H54 (cell line): Measurements from ENCODE around the gene RPS6KA4.
"Not testable (repeated sequence)": the region's sequence is repeated elsewhere in the genome, so short reads cannot be mapped to it uniquely, and the experiment has no call there.

Experiments used
- DNase-seq: peaks from one replicate; pipeline ENCODE4 v3.0.0; 2011; ENCODE audit warnings: low spot score, mixed read lengths; ENCODE audit not compliant: insufficient read length
- FAIRE-seq: peaks from 3 replicates; lab custom pipeline; 2011; peaks lifted over from hg19 to GRCh38; lab: Jason Lieb, UNC
- POLR2A ChIP-seq: IDR thresholded peaks from 2 replicates; pipeline ENCODE4 v1.6.1; 2011; ENCODE audit warnings: low read depth, mild to moderate bottlenecking, low read length

The RPS6KA4 gene

GRCh38 chr11:64409707-64410403 lies 50.9 kb downstream of the RPS6KA4 start:
- TF ChIP-seq POLR2A = no peak

DNA sequence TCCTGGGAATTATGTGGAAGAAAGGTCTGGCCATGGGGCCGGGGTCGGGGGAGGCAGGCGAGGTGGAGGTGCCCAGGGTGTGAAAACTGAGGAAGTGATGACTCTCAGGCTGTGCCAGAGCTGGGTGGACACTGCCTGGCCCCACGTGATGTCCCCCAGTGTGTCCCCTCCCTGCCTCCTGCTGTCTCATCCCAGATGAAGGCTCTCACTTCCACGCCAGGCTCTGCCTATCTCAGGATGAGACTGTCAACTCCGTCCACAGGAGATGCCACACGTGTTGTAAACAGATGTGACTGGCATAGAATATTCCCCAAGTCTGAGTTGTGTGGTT lies 51.4 kb downstream of the RPS6KA4 start:
- FAIRE-seq (no peak), DNase-seq (no peak)
- no peak for TF ChIP-seq POLR2A

More at GRCh38 chr11:64409707-64410403, 50.9 kb downstream of the RPS6KA4 start:
- no peak for DNase-seq
- no peak for FAIRE-seq

GRCh38 chr11:64413417-64413816 lies 54.5 kb downstream of the RPS6KA4 start:
- DNase-seq = no peak
- TF ChIP-seq POLR2A = no peak
- no peak for FAIRE-seq

- no peak for DNase-seq
- FAIRE-seq = no peak
- TF ChIP-seq POLR2A = no peak
These were observed 56.3 kb downstream of the RPS6KA4 start for GRCh38 chr11:64415286-64415685.

DNA sequence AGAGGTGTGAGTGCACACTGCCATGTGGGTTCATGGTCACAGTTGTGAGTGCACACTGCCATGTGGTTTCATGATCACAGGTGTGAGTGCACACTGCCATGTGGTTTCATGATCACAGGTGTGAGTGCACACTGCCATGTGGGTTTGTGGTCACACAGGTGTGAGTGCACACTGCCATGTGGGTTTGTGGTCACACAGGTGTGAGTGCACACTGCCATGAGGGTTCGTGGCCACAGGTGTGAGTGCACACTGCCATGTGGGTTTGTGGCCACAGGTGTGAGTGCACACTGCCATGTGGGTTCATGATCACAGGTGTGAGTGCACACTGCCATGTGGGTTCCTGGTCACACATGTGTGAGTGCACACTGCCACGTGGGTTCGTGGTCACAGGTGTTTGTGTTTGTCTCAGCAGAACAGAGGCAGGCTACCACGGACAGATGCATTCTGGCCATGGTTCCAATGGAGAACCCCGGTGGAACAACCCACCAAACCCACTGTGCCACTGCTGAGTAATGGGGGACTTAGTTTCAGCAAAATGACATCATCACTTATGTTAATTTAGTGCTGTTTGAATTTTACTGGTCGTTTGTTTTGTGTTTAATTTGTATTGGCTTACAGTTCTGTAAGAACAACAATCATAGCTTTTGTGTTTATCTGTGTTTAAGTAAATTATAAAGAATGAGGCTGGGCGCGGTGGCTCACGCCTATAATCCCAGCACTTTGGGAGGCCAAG lies 57.2 kb downstream of the RPS6KA4 start:
- TF ChIP-seq POLR2A = no peak
- FAIRE-seq (no peak), DNase-seq (no peak)

DNA sequence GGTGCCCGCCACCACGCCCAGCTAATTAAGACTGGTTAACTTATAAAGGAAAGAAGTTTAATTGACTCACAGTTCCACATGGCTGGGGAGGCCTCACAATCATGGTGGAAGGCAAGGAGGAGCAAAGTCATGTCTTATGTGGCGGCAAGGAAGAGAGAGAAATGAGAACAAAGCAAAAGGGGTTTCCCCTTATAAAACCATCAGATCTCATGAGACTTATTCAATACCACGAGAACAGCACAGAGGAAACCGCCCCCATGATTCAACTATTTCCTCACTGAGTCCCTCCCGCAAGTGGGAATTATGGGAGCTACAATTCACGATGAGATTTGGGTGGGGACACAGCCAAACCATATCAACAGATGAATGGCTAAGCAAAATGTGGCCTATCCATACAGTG lies 59.3 kb downstream of the RPS6KA4 start:
- not testable (repeated sequence) for DNase-seq, FAIRE-seq

GRCh38 chr11:64419257-64419790 lies 60.4 kb downstream of the RPS6KA4 start:
- no peak for DNase-seq

DNA sequence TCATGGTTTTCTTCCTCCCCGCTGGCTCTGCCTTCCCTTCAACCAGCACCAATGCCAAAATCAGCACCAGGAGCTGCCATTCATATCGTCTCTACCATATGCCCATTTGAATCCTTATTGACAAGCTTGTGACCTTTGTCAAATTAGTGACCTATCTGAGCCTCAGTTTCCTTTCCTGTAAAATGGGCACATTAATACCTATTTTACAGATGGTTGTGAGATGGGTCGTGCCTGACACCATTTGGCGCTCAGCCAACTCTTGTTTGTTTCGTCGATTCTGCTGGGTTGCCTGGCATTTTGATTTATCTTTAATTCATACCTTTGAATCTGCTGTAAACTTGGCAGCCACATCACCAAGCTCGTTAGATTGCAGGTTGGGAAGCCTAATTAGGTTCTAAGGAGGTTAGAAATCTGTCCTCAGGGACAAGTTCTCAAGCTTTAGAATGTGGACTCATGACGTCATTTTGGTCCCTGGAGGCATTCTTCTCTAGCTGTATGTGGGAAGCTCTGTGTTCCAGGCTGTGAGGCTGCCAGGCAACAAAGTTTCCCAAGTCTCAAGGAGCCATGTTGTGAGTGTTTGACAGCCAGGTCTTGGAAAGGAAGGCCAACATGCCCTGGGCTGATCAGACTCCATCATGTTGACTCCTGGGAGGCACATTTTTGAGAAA lies 61.0 kb downstream of the RPS6KA4 start:
- DNase-seq (no peak), FAIRE-seq (no peak)
- no peak for TF ChIP-seq POLR2A

More at GRCh38 chr11:64419257-64419790, 60.4 kb downstream of the RPS6KA4 start:
- no peak for FAIRE-seq
- no peak for TF ChIP-seq POLR2A
